K562 (cell line): ENCODE data around the gene UBXN10. TPM values are rescaled to one million over a fixed set of nuclear protein-coding genes. Genes with fewer than 3 reads are reported as not detected.
A peak's percentile ranks its signal among the peaks of the same experiment; 100 is the strongest.

Experiments used
- E2F1 ChIP-seq: sonication (generic); formaldehyde crosslinking; IDR thresholded peaks from 2 replicates; pipeline ENCODE4 v1.8.1; 2023; ENCODE audit warnings: mild to moderate bottlenecking, missing genetic modification reagents, moderate library complexity
- MGA ChIP-seq: fragments of 450-650 bp; IDR thresholded peaks from 2 replicates; pipeline ENCODE4 v1.6.1; 2016; ENCODE audit warnings: mild to moderate bottlenecking, moderate library complexity
- RBM25 ChIP-seq: fragments of 200-400 bp; formaldehyde crosslinking; IDR thresholded peaks from 2 replicates; pipeline ENCODE4 v1.6.1; 2018; ENCODE audit warnings: low read length, low read depth, moderate library complexity; ENCODE audit not compliant: severe bottlenecking
- polyA plus RNA-seq, 8 experiments: library from polyadenylated mRNA; depleted of rRNA in 4 of 8; stranded (reverse) in 5 of 8; unstranded in 3 of 8; fragments of >200 nt; fragmentation: Nextera tagmentation in 2 of 8; fragmentation: Illumina TruSeq in 1 of 8; extraction: Ambion mirVana in 2 of 8; extraction: Trizol in 1 of 8; gene quantifications; 2 replicates each; pipeline versions ENCODE4 v1.2.1 to v1.2.3, GENCODE V29; 2011 to 2014; ENCODE audit warnings: inconsistent platforms in 1 of 8, missing spikeins in 1 of 8
- total RNA-seq, 7 experiments: library from RNA; depleted of rRNA in 6 of 7; stranded (reverse); fragments of >200 nt in 6 of 7; fragmentation: Illumina TruSeq in 2 of 7; extraction: Trizol in 2 of 7; gene quantifications; 2 replicates each; pipeline versions ENCODE4 v1.2.1 to v1.2.3, GENCODE V29; 2011 to 2021; ENCODE audit warnings: low replicate concordance in 1 of 7

Gene UBXN10
- total and polyA plus RNA-seq, 9 of the 15 experiments (the other 6 are each of a cell fraction or from before 2014, with no cell fraction given): 10.7 to 17.7 (median 13.6) TPM

DNA sequence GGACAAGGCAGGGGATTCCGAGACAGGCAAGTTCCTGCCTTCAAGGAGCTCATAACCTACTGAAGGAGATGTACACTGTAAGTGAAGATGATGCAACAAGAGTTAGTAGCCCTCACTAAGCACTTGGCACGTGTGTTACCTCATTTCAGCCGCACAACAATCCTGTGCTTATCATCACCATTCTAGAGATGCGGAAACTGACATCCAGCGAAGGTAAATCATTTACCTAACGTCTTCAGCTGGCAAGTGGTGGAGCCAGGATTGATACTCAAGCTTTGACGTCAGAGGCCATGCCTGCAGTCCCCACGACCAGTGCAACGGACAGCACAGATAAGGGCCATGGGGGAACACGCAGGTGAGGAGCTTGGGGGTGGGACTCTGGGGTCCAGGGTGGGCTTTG lies 2.9 kb upstream of the UBXN10 start (continued):
- TF ChIP-seq MGA (0 out of 2 replicates have a peak, but pooled peaks have one; percentile 25), E2F1 (CRISPR knock-in tag) (no peak), RBM25 (no peak)
- TF ChIP-seq, all 486 proteins: peak for 10
